Measurements from ENCODE around the gene RASA3.

Gene RASA3

DNA sequence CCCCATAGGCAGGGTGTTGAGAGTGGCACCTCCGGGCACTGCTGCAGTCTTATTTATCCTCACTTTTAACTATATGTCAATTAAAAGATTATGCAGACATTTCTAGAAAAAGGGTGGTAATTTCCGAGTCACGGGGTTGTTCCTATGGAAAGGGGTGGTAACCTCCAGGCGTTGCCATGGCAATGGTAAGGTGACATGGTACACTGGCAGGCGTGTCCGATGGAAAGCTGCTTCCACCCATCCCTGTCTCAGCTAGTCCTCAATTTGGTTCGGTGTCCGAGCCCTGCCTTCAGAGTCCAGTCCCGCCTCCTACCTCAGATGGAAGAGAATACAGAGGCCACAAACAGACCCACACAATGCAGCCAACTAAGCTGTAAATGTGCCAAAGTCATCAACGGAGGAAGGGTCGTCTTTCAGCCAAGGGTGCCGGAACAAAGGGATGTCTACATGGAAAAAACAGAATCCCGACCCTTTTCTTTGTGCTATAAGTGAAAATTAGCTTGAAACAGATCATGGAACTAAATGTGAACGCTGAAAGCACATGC lies 85.9 kb downstream of the RASA3 start:
- DNase-seq: no peak

DNA sequence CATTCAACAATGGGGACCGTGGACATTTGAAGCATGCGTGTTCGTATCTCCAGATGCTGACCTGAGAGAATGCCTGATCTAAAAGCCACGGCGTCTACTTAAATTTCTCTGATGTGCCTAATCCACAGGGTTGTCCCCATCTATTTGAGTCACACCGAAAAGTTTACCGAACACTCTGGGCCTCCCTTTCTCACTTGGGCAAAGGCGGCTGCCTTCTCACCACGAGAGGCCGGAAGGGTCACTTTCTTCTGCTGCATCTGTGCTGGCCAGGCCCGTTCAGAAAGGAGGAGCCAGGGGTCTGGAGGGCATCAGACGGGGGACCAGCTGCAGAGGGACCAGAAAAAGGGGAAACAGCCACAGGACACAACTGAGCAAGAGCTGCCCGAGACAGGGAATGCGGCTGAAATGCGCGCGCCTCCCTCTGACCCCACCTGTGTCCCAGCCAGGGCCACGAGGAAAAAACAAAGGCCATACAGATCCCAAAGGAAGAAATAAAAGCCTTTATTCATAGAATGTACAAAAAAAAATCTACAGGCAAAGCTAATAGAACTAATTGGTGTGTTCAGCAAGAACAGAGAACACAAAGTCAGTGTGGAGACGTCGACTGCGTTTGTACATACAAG lies 87.2 kb downstream of the RASA3 start:
- DNase-seq: no peak

DNA sequence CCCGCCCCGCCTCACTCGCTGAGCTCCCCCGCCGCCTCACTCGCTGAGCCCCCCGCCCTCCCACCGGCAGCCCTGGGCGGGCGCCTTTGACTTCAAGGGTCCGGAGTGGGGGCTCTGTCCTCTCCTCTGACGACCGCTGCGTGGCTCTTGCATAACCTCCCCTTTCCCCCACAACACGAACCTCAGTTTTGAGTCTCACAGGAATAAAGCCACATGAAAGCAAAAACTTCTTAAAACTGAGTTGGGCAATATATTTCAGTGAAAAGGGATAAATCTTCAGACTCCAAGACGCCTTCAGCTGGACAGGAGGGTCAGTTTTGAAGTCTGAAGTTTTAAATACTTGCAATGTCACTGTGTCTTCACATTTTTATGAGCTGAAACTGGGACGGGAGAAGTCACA lies 87.9 kb downstream of the RASA3 start:
- no peak for DNase-seq

DNA sequence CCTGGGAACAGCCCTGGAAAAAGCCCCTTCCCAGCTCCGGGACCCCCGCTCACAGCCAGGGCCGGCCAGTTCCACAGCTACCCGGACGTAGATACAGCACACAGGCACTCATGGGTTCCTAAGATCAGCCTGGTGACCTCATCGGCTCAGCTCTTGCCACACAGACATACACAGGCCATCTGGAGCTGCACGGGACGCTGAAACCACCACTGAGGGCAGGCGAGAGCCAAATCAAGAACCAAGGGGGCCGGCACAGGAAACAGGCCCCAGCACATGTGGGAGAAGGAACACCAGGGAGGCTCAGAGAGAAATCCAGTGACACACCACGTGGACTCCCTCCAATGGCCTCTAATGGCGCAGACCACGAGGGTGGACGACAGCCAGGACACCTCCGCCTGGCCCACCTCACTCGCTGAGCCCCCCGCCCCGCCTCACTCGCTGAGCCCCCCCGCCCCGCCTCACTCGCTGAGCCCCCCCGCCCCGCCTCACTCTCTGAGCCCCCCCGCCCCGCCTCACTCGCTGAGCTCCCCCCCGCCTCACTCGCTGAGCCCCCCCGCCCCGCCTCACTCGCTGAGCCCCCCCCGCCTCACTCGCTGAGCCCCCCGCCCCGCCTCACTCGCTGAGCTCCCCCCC lies 88.9 kb downstream of the RASA3 start:
- no peak for DNase-seq

DNA sequence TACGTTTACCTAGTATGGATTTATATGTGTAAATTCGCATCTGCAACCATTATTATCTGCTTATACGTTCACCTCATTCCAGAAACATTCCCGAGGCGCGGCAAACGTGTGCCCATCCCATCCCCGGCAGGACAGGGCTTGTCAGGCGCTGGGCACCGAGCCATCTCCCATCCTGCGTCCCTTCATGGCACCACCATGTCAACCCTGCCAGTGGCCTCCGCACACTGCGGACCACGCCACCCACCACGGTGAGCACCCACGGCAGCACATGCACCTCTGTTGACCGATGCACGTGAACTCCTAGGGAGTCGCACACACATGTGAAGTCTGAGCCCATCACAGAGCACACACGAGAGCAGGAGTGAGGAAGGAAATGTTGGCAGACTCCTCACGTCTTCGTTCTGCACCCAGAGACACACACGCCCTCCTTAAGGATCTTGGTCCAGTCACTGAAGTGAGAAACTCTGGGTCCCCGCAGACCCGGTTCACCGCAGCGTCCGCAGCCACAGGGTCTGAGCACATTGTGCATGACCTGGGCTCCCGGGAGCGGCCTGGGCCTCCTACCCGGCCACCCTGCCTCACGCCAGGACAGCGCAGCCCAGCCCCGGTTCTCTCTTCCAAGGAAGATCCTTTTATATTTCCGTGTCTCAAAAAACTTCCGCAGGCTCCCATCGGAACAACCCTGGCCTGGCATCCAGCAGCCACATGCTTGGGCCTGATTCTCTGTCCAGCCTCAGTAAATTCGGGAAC lies 90.2 kb downstream of the RASA3 start:
- no peak for DNase-seq

DNA sequence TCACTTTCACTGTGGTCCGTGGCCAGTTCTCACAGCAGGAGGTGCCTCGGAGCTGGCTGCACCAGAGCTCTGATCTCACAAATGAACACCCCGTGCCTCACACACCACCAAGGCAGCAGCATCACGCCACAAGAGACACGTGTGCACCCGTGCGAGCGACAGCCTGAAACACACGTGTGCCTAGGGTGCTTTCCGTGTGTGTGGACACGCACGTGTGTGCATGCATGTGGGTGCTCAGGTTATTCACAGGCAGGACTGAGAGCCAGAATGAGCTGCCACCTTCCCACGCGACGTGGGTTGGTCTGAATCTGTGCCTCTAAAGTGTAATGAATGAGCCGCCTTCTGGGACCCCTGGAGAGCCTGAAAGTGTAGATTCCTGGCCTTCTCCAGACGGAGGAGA lies 90.9 kb downstream of the RASA3 start:
- no peak for DNase-seq

DNA sequence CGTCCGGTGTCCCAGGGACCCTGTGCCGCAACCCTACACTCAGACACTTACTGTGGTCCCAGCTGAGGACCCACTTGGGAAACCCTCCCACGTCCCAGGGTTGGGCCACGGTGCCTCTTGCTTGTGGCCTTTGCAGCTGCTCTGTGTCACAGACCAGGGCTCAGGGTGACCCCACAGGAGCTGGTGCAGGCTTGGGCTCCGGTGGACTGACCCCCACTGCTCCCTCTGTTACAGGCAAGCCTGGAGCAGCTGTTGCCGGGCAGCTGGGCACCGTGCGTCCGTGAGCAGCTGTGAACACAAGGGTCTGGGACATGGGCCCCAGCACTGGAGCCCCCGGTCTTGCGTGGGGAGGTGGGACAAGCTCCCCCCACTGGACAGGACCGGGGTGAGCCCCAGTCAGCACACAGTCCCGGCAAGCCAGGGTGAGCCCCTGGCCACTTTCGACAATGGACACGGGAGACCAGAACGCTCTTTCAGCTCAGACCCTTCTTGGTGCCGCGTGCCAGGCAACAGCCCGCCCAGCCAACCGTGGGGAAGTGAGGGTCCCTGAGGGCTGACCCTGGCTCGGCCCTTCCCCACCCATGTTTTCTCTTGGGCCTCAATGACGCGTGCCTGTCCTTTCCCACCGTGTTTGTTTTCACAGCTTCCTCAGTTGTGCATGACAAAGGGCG lies 92.8 kb downstream of the RASA3 start:
- no peak for DNase-seq

DNA sequence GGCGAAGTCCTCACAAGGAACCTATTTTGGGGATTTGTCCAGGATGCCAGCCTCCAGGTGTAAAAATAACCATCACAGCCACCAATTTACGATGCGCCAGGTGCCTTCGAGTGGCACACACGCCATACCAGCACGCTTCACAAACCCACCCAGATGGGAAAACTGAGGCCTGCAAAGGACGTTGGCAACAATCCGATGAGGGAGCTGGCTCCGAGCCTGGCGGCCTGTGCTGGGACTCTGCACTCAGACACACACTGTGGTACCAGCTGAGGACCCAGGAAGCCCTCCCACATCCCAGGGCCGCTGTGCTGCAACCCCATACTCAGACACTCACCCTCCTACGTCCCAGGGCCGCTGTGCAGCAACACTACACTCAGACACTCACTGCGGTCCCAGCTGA lies 93.5 kb downstream of the RASA3 start:
- DNase-seq: no peak

DNA sequence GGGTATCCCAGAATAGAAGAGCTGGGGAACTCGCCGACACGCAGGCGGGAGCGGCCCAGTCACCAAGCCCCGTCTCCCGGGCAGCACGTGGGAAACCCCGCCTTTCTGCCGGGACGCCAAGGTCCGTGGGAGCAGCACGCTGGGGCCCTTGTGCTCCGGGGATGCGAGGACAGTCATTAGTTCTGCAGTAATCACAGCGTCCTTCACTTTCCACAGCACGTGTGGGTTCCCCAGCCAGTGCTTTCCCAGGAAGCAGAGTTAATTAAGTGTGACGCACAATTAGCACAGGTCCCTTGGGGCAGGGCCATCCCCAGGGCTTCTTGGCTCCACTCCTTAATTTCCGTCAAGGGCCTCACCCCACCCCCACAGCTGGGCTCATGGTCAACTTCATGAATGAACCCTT lies 94.2 kb downstream of the RASA3 start:
- DNase-seq: no peak

DNA sequence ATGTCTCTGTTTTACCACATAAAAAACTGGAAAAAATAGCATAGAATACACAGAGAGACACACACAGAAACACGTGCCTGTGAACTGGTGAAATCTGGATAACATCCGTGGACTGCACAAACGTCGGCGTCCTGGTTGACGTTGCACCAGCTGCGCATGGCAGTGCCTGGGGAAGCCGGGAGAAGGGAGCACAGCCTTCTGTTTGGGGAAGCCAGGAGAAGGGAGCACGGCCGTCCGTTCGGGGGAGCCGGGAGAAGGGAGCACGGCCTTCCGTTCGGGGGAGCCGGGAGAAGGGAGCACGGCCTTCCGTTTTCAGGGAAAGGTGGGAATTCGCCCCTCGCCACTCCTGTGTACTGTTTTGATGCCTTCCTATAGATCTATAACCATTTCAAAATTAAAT lies 94.7 kb downstream of the RASA3 start:
- no peak for DNase-seq

DNA sequence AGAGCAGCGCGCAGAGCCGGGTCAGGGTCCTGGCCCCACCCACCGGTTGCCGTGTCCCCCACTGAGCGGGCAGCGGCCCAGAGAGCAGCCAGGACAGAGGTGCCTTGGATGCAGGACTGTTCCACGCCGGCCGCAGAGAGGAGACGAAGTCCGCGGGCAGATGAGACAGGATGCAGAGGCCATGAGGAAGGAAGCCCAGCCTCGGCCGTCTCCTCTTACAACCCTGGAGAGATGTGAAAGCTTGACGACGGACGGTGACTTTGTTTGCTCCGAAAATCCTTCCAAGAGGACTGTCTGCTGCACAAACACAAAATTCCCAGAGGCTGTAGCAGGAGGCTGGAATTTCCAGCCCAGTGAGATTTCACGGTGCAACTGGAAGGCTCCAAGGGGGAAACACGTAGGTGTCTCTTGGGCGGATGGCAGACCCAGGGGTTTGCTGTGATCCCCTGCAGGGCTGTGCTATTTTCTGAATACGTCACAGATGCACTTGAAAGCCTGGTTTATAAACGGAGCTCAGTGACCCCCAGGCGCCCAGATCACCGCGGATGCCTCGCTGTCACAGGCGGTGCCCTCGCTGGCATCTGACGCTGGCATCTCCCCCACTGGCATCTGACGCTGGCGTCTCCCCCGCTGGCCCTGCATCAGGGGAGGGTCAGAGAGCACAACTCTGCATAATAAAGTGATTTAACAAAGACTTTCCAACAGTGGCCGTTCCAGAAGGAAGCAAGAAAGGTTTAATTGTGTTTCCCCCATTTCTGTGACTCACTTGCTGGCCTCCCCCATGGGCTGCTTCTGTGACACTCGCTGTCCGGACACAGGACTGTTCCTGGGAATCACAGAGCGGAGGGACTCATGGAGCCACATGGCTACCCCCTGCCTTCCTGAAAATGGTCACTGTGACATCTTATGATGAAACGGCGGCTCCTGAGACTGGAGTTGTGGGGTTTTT lies 96.6 kb downstream of the RASA3 start:
- DNase-seq: no peak

DNA sequence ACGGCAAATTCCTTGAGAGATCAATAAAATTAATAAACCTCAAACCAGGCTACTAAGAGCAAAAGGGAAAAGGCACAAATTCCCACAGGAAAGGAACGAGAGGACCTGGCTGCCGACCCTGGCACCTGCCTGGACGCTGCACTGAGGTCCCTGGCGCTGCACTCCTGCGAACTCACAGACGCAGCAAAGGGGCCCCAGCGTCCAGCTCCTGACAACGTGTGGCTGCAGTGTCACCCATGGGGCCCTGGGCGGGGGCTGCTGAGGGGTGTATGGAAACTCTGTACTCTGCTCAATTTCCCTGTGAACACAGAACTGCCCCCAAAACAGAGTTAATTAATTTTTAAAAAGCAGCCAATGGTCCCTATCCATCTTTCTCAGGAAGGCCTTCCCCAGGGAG lies 97.2 kb downstream of the RASA3 start:
- DNase-seq: no peak

DNA sequence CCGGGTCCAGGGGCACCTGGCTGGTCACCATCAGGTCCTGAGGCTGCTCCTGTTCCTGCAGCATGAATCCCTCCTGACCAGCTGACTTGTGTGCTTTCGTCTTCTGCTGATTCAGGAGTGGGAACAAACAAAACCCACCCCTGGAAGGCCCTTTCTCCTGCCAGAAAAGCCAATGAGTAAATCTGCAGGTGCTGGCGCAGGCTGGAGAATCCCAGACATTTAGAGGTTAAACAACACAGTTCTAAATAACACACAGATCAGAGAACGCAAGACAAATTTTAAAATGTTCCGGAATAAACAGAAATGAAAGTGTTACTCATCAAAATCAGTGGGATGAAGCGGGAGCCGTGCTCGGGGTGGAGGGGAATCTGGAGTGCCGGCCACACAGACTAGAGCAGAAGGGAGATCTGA lies 97.9 kb downstream of the RASA3 start:
- no peak for DNase-seq

DNA sequence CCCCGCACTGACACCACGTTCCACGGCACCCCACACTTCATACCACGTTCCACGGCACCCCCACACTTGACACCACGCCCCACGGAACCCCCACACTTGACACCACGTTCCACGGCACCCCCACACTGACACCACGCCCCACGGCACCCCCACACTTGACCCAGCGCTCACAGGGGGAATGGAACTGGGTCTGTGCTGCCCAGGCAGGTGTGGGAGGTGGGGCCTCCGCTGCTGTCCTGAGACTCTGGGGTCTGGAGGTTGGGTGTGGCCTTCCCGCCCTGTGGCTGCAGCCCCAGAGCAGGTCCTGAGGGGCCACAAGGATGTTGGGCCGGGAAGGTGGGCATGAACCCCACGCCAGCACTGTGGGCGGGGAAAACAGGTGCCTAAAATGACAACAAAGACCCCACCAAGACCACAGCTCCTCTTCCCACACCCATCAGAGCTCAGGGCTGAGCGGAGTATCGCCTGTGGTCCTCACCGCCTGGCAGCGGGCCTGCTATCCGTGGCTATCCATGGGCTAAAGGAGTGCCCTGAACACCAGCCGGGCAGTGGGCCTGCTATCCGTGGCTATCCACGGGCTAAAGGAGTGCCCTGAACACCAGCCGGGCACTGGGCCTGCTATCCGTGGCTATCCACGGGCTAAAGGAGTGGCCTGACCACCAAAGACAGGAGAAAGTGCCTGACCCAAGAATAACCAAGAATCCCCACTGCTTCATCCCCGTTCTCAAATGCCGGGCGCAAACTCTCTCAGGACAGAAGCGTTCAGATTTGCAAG lies 98.7 kb downstream of the RASA3 start:
- no peak for DNase-seq

DNA sequence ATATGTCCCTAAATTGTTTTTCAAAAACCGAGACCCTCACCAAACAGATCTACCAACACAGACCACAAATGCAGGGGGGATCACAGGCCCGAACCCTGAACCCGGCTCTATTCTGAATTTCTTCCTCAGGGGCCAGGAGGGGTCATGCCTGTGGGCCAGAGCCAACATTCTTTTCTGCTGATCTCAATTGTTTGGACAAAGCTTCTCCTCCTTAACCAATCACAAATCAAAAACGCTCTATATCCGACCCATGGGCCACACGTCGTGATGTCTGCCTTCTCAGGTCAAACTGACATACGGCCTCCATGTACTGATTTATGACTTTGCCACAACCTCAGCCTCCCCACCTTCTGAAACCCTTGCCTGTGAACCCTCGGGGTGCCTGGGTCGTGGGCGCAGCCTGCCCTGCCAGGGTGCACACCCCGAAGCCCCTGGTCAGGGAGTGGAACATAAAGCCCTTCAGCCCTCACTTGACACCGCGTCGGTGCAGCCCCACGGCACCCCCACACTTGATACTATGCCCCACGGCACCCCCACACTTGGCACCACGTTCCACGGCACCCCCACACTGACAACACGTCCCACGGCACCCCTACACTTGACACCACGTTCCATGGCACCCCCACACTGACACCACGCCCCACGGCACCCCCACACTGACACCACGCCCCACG lies 100.2 kb downstream of the RASA3 start:
- DNase-seq: no peak

DNA sequence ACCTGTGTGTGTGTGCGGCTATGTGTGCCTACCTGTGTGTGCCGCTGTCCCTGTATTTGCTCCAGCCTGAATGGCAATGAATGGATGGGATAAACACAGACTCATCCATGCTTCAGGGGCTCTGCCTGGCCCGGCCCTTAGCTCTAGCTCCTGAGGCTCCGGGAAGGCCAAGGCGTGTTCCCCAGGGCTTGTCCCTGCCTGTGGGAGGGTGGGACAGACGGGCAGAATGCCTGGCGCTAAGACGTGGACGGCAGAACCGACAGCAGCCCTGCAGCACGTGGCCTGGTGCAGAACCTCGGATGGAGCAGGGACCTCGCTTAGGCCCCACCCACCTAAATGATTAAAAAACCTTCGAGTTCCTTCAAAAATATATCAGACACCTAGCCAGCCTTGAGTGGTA lies 100.8 kb downstream of the RASA3 start:
- DNase-seq: no peak

DNA sequence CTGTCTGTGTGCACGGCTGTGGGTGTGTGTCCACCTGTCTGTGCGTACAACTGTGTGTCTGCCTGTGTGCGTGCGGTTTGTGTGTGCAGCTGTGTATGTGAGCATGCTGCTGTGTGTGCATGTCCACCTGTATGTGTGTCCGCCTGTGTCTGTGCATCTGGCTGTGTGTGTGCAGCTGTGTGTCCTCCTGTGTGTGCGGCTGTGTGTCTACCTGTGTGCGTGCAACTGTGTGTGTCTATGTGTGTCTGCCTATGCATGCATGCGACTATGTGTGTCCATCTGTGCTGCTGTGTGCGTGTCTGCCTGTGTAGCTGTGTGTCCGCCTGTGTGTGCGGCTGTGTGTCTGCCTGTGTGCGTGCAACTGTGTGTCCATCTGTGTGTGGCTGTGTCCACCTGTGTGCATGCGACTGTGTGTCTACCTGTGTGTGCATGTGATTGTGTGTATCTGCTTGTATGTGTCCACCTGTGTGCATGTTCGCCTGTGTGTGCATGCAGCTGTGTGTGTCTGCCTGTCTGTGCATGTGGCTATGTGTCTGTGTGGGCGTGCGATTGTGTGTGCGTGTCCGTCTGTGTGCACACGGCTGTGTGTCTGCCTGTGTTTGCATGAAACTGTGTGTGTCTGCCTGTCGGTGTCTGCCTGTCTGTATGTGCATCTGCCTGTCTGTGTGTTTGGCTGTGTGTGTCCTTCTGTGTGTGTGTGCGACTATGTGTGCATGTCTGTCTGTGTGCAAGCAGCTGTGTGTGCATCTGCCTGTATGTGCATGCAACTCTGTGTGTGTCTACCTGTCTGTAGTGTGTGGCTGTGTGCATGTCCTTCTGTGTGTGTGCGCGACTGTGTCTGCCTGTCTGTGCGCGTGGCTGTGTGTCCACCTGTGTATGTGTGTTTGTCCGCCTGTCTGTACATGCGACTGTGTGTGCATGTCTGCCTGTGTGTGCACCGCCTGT lies 101.5 kb downstream of the RASA3 start:
- DNase-seq: no peak

DNA sequence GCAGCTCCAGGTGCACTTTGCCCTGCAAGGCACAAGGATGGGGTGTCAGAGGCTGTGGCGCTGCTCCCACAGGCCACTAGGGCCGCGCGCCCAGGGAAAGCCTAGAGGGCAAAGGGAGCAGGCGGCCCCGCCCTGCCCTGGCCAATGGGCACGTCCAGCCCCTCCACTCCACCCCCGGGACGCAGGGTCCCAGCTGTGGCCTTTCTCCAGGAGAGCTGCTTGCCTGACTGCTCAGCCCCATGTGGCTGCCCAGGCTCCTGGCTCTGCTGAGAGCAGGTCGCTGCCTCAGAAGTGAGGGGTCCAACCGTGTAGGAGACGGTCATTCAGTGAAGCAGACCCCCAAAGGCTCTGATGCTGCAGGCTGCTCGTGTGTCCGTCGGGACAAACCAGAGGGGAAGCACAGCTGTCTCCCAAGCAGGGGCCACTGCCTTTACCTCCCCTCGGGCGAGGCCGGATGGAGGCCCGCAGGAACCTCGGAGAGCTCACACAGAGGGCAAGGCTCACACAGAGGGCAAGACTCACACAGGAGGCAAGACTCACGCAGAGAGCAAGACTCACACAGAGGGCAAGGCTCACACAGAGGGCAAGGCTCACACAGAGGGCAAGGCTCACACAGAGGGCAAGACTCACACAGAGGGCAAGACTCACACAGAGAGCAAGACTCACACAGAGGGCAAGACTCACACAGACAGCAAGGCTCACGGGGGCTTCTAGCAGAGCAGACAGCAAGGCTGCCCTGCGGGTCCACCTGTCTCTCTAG lies 102.4 kb downstream of the RASA3 start:
- DNase-seq: no peak

DNA sequence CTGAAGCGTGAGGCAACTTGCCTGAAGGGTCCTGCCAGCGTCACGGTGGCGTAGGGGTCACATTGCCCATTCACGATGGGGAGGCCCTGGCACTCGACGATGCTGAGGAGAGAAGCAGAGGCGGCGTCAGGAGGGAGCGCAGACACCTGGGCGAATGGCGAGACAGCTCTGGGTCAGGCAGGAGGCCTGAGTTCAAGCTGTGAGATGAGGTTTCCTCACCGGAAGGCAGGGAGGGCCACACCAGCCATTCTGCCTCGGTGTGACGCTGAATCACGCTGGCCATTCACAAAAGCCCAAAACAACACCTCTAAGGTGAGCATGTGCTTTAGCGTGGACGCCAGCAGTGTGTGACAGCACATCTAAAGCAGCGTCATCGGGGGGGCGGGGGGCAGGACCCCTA lies 104.6 kb downstream of the RASA3 start:
- no peak for DNase-seq

Data from effector CD4-positive, alpha-beta T cell (primary cell).